Neural progenitor cell (in vitro differentiated cells): ENCODE data around the gene PAX7. TPM values are rescaled to one million over a fixed set of nuclear protein-coding genes. Genes with fewer than 3 reads are reported as not detected.

ENCODE experiments used
- DNase-seq: peaks from one replicate; pipeline ENCODE4 v3.0.0-alpha.2; 2016; ENCODE audit warnings: low spot score
- H2AFZ ChIP-seq: fragments of 200-600 bp; sonication (generic); replicated peaks from 2 replicates; pipeline ENCODE4 v1.6.1; 2016; ENCODE audit warnings: antibody characterized with exemption
- H3F3A ChIP-seq: fragments of 200-600 bp; sonication (generic); 2 replicates; pipeline ENCODE4 v1.6.1; 2016; ENCODE audit warnings: antibody characterized with exemption, low read depth
- H3K27ac ChIP-seq: fragments of 200-600 bp; sonication (generic); 2 replicates; pipeline ENCODE4 v1.5.1; 2016; ENCODE audit warnings: mild to moderate bottlenecking
- H3K27me3 ChIP-seq: fragments of 200-600 bp; sonication (generic); 2 replicates; pipeline ENCODE4 v1.6.1; 2016; ENCODE audit warnings: mild to moderate bottlenecking, moderate library complexity
- H3K36me3 ChIP-seq: fragments of 200-600 bp; sonication (generic); 2 replicates; pipeline ENCODE4 v1.5.1; 2016
- H3K4me1 ChIP-seq: fragments of 200-600 bp; sonication (generic); 2 replicates; pipeline ENCODE4 v1.6.1; 2016; ENCODE audit warnings: mixed run types
- H3K4me2 ChIP-seq: fragments of 200-600 bp; sonication (generic); 2 replicates; pipeline ENCODE4 v1.6.1; 2016
- H3K4me3 ChIP-seq: fragments of 200-600 bp; sonication (generic); 2 replicates; pipeline ENCODE4 v1.5.1; 2016
- H3K79me2 ChIP-seq: fragments of 200-600 bp; sonication (generic); 2 replicates; pipeline ENCODE4 v1.6.1; 2016; ENCODE audit warnings: low read depth
- H3K9ac ChIP-seq: fragments of 200-600 bp; sonication (generic); 2 replicates; pipeline ENCODE4 v1.6.1; 2016
- H3K9me3 ChIP-seq: fragments of 200-600 bp; sonication (generic); 2 replicates; pipeline ENCODE4 v1.5.1; 2016; ENCODE audit warnings: low read depth
- H4K20me1 ChIP-seq: fragments of 200-600 bp; sonication (generic); 2 replicates; pipeline ENCODE4 v1.6.1; 2016; ENCODE audit warnings: low read depth
- H3K27ac Mint-ChIP-seq: 3 replicates; pipeline ENCODE4 v1.8.0; 2021; ENCODE audit warnings: mixed read lengths
- H3K27me3 Mint-ChIP-seq: 2 replicates; pipeline ENCODE4 v1.8.0; 2022; ENCODE audit warnings: low read depth, mild to moderate bottlenecking, inconsistent platforms, moderate library complexity, mixed read lengths; ENCODE audit not compliant: insufficient read depth
- H3K36me3 Mint-ChIP-seq: 3 replicates; pipeline ENCODE4 v1.8.0; 2021; ENCODE audit warnings: mixed read lengths
- H3K4me1 Mint-ChIP-seq: 3 replicates; pipeline ENCODE4 v1.8.0; 2021; ENCODE audit warnings: mixed read lengths
- H3K4me3 Mint-ChIP-seq: 3 replicates; pipeline ENCODE4 v1.8.0; 2021; ENCODE audit warnings: mild to moderate bottlenecking, moderate library complexity, mixed read lengths
- H3K9me3 Mint-ChIP-seq: 3 replicates; pipeline ENCODE4 v1.8.0; 2020; ENCODE audit warnings: mixed read lengths
- EZH2 ChIP-seq: fragments of 200-600 bp; sonication (generic); IDR thresholded peaks from 2 replicates; pipeline ENCODE4 v1.6.1; 2017; ENCODE audit warnings: antibody characterized with exemption, mild to moderate bottlenecking, moderate library complexity
- EZH2phosphoT487 ChIP-seq: fragments of 200-600 bp; sonication (generic); IDR thresholded peaks from 2 replicates; pipeline ENCODE4 v1.6.1; 2017; ENCODE audit warnings: antibody characterized with exemption
- total RNA-seq: library from RNA; depleted of rRNA; stranded (reverse); fragments of >200 nt; gene quantifications from 2 replicates; pipeline ENCODE4 v1.2.3, GENCODE V29; 2015; ENCODE audit warnings: low replicate concordance
- TF ChIP-seq, protein P1 (sequence below): fragments of 200-600 bp; sonication (generic); IDR thresholded peaks from 2 replicates; pipeline ENCODE4 v1.5.1; 2017; ENCODE audit warnings: antibody characterized with exemption, mild to moderate bottlenecking

Gene PAX7
- 0.06 and 0.46 TPM in 2 replicates for total RNA-seq

DNA sequence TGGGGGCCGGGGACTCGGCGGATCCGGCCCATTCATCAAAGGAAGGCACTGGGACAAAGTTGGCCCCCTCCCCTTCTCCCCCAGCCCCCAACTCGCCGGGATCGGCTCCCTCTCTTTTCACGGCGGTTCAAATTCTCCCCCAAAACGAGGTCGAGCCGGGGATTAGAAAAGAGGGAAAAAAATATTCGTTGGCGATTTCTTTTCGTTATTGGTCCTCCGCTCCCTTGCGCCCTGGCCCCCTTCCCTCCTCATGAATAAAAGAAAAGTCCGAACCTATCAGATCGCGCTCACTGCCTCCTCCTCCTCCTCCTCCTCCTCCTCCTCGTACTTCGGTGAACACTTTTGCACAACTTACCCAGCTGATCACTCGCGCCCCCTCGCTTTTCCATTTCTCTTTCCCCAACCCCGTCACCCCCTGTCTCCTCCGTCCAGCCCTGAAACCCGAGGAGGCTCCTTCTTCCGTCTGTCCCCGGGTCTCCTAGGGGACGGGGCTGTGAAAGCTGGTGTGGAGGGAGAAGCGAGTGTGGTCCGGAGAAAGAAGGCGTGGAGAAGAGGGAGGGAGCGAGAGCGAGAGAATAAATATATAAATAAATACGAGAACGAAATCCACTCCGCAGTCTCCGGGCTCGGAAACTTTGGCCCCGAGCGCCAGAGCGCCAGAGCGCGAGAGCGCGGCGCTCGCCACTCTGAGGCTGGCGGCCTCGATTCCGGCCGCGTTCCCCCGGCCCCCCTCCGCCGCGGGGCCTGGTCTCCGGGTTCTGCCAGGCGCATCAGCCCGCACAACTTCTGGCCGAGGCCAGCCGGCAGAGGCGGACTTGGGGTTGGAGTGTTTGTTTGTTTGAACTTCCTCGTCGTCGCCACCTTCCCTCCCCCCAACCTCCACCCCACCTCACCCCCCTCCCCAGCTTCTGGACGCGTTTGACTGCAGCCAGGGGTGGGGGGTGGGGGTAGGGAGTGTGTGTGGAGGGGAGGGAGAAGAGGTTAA lies at the start of gene PAX7:
TSS of gene PAX7 (plus strand) at position 336 of the 985 bp plus-strand sequence. CDS start 758 bp downstream, outside the sequence.
- Mint-ChIP-seq H3K4me3 (peak within 1 kb of the TSS; percentile 89), H3K36me3 (peaks cover 4% of the 10 kb centered on the region)
- DNase-seq = peak; percentile 84

DNA sequence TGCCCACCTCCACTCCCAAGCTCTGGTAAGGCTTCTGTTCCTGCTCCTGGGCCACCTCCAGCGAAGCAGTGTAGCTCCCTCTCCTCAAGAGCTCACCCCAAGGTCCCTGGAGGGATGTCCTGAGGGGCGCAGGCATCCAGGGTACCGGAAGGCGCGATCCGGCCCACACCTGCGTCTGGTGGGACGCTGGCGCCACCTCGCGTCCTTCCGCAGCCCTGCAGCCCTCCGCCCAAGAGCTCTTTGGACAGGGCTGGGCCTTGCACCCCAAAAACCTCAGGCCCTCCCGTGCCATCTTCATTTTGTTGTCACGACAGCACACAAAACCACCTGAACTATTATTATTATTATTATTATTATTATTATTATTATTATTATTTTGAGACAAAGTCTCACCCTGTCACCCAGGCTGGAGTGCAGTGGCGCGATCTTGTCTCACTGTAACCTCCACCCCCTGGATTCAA lies 49.2 kb upstream of the PAX7 start:
- H3K9me3 ChIP-seq = no peaks in the 10 kb centered on the region
- H3F3A ChIP-seq = no peaks in the 10 kb centered on the region
- no peaks in the 10 kb centered on the region for H3K4me1 ChIP-seq
- H3K27ac ChIP-seq = no peak overlapping the region
- H3K9ac ChIP-seq = no peak overlapping the region
- Mint-ChIP-seq H3K4me1 (peaks cover 7% of the 10 kb centered on the region), H3K27me3 (peaks cover 20% of the 10 kb centered on the region), H3K4me3 (no peak overlapping the region), H3K9me3 (no peaks in the 10 kb centered on the region), H3K36me3 (no peaks in the 10 kb centered on the region), H3K27ac (no peak overlapping the region)
- H3K4me3 ChIP-seq = no peak overlapping the region
- no peaks in the 10 kb centered on the region for H3K79me2 ChIP-seq
- H3K4me2 ChIP-seq = no peak overlapping the region
- TF ChIP-seq EZH2phosphoT487 = no peak
- TF ChIP-seq, protein P1, sequence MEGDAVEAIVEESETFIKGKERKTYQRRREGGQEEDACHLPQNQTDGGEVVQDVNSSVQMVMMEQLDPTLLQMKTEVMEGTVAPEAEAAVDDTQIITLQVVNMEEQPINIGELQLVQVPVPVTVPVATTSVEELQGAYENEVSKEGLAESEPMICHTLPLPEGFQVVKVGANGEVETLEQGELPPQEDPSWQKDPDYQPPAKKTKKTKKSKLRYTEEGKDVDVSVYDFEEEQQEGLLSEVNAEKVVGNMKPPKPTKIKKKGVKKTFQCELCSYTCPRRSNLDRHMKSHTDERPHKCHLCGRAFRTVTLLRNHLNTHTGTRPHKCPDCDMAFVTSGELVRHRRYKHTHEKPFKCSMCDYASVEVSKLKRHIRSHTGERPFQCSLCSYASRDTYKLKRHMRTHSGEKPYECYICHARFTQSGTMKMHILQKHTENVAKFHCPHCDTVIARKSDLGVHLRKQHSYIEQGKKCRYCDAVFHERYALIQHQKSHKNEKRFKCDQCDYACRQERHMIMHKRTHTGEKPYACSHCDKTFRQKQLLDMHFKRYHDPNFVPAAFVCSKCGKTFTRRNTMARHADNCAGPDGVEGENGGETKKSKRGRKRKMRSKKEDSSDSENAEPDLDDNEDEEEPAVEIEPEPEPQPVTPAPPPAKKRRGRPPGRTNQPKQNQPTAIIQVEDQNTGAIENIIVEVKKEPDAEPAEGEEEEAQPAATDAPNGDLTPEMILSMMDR = peak; percentile 86
- H3K27me3 ChIP-seq = no peaks in the 10 kb centered on the region
- no peak overlapping the region for H2AFZ ChIP-seq
- DNase-seq = peak; percentile 79
- H4K20me1 ChIP-seq = no peaks in the 10 kb centered on the region
- no peaks in the 10 kb centered on the region for H3K36me3 ChIP-seq

More for the DNA sequence above, at the start of gene PAX7:
- Mint-ChIP-seq H3K27me3 (peaks cover 63% of the 10 kb centered on the region), H3K4me1 (peaks cover 82% of the 10 kb centered on the region), H3K27ac (peak within 1 kb of the TSS; percentile 76), H3K9me3 (no peaks in the 10 kb centered on the region)
- peaks cover 100% of the 10 kb centered on the region for H3K27me3 ChIP-seq
- TF ChIP-seq, protein P1 = no peak
- no peak for TF ChIP-seq EZH2
- no peak for TF ChIP-seq EZH2phosphoT487
- H3K27ac ChIP-seq = no peak within 1 kb of the TSS
- no peaks in the 10 kb centered on the region for H3K79me2 ChIP-seq
- peak within 1 kb of the TSS; percentile 10 for H2AFZ ChIP-seq
- peak within 1 kb of the TSS; percentile 83 for H3K4me2 ChIP-seq
- no peaks in the 10 kb centered on the region for H3K36me3 ChIP-seq
- peaks cover 81% of the 10 kb centered on the region for H4K20me1 ChIP-seq
- H3K9me3 ChIP-seq = no peaks in the 10 kb centered on the region
- no peak within 1 kb of the TSS for H3K9ac ChIP-seq
- peaks cover 52% of the 10 kb centered on the region for H3F3A ChIP-seq
- peak within 1 kb of the TSS; percentile 44 for H3K4me3 ChIP-seq
- H3K4me1 ChIP-seq = peaks cover 55% of the 10 kb centered on the region

DNA sequence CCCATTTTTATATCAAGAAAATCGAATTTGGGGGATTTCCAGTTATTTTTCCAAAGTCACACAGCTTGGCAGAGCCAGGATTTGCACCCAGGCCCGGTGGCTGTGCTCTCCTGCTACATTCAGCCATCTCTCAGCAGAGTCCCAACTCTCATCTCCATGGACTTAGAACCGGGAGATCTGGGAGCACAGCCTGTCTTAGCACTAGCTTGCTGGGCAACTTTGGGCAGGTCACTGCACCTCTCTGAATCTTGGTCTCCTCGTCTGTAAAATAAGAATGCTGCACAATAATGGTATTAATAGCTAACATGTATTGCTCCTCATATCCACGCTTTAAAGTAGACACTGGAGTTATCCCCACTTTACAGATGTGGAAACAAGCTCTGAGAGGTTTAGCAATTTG lies 47.8 kb upstream of the PAX7 start:
- no peak overlapping the region for H3K4me2 ChIP-seq
- no peaks in the 10 kb centered on the region for H3K36me3 Mint-ChIP-seq

More for the DNA sequence above, 47.8 kb upstream of the PAX7 start:
- Histone ChIP-seq H3K4me3 (no peak overlapping the region), H4K20me1 (no peaks in the 10 kb centered on the region), H3K9ac (no peak overlapping the region), H3K4me1 (no peaks in the 10 kb centered on the region), H3K36me3 (no peaks in the 10 kb centered on the region), H3K9me3 (no peaks in the 10 kb centered on the region), H3K27me3 (peaks cover 8% of the 10 kb centered on the region), H2AFZ (no peak overlapping the region), H3F3A (no peaks in the 10 kb centered on the region), H3K27ac (no peak overlapping the region), H3K79me2 (no peaks in the 10 kb centered on the region)
- Mint-ChIP-seq H3K9me3 (no peaks in the 10 kb centered on the region), H3K4me3 (no peak overlapping the region), H3K27ac (no peak overlapping the region), H3K27me3 (peaks cover 19% of the 10 kb centered on the region), H3K4me1 (peaks cover 7% of the 10 kb centered on the region)
- TF ChIP-seq, protein P1 = no peak
- TF ChIP-seq EZH2phosphoT487 (no peak), EZH2 (no peak)
- DNase-seq = no peak
